GM19397 (cell line): ENCODE data around the gene GNRHR.
"Not testable (repeated sequence)": the region's sequence is repeated elsewhere in the genome, so short reads cannot be mapped to it uniquely, and the experiment has no call there.

Source experiments
- ATAC-seq: cut with Tn5 transposase; IDR thresholded peaks from one replicate; pipeline ENCODE4 v1.9.1; 2021; ENCODE audit warnings: mild to moderate bottlenecking, moderate library complexity; ENCODE audit not compliant: unreplicated experiment

GNRHR gene

GRCh38 chr4:67754288-67754687, at the start of gene GNRHR:
GNRHR (minus strand) TSS chr4:67754388; CDS start chr4:67754335, 53 bp downstream.
- ATAC-seq: no peak

GRCh38 chr4:67796810-67797209, 42.6 kb upstream of the GNRHR start:
- ATAC-seq: no peak

- ATAC-seq: no peak
Observed at GRCh38 chr4:67790721-67791120, 36.5 kb upstream of the GNRHR start.

- no peak for ATAC-seq
Observed at GRCh38 chr4:67787311-67787710, 33.1 kb upstream of the GNRHR start.

- no peak for ATAC-seq
Observed at GRCh38 chr4:67785528-67785927, 31.3 kb upstream of the GNRHR start.

GRCh38 chr4:67779631-67780030, 25.4 kb upstream of the GNRHR start:
- no peak for ATAC-seq

- no peak for ATAC-seq
Observed at GRCh38 chr4:67776746-67777145, 22.6 kb upstream of the GNRHR start.

GRCh38 chr4:67770422-67770821, 16.2 kb upstream of the GNRHR start:
- no peak for ATAC-seq

- ATAC-seq: no peak
Observed at GRCh38 chr4:67765928-67766327, 11.7 kb upstream of the GNRHR start.

GRCh38 chr4:67765401-67765800, 11.2 kb upstream of the GNRHR start:
- ATAC-seq: no peak

GRCh38 chr4:67764183-67764582, 10.0 kb upstream of the GNRHR start:
- ATAC-seq: no peak

- peak; percentile 100 for ATAC-seq
Observed at GRCh38 chr4:67762086-67762485, 7.9 kb upstream of the GNRHR start.

- ATAC-seq: not testable (repeated sequence)
Observed at GRCh38 chr4:67756991-67757390, 2.8 kb upstream of the GNRHR start.

- no peak for ATAC-seq
Observed at GRCh38 chr4:67755974-67756373, 1.8 kb upstream of the GNRHR start.

- no peak for ATAC-seq
Observed at GRCh38 chr4:67751260-67751659, 2.9 kb downstream of the GNRHR start.

GRCh38 chr4:67750691-67751090, 3.5 kb downstream of the GNRHR start:
- no peak for ATAC-seq

GRCh38 chr4:67749286-67749685, 4.9 kb downstream of the GNRHR start:
- no peak for ATAC-seq

- no peak for ATAC-seq
Observed at GRCh38 chr4:67746797-67747495, 7.2 kb downstream of the GNRHR start.

- no peak for ATAC-seq
Observed at GRCh38 chr4:67744561-67745283, 9.5 kb downstream of the GNRHR start.

GRCh38 chr4:67743194-67743593, 11.0 kb downstream of the GNRHR start:
- ATAC-seq: no peak

GRCh38 chr4:67736262-67736661, 17.9 kb downstream of the GNRHR start:
- no peak for ATAC-seq

- no peak for ATAC-seq
Observed at GRCh38 chr4:67735325-67735724, 18.9 kb downstream of the GNRHR start.
